Lower leg skin (tissue), 3 donors: ENCODE data around the gene WDR27.

Source experiments
- POLR2A ChIP-seq, 2 donors: fragments of 450-650 bp; IDR thresholded peaks; one replicate each; pipeline ENCODE4 v1.6.1; 2016 to 2017; ENCODE audit warnings: antibody characterized with exemption in 2 of 2, mild to moderate bottlenecking in 1 of 2, moderate library complexity in 1 of 2
- TF ChIP-seq, protein P1 (sequence below), 3 donors: fragments of 450-650 bp; IDR thresholded peaks; one replicate each; pipeline ENCODE4 v1.5.1; 2016; ENCODE audit warnings: antibody characterized with exemption in 3 of 3, mild to moderate bottlenecking in 3 of 3, moderate library complexity in 2 of 3

DNA sequence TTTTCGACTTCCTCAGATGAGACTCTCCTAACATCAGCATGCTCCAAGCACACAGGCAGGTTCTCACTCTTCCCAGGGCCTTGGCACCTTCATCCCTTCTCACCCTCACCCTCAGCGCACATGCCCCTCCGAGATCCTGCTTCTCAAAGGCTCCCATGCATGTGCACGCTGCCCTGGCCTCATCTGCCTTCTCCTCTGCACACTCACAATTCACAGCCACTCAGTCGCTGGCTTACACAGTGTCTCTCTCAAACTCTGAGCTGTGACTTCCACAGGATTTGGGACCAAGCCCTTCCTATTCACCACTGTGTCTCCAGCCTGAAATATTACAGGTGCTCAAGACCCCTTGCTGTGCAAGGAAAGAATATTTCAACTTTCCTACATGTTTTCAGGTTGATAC, 30.3 kb downstream of the WDR27 start:
- TF ChIP-seq, protein P1, sequence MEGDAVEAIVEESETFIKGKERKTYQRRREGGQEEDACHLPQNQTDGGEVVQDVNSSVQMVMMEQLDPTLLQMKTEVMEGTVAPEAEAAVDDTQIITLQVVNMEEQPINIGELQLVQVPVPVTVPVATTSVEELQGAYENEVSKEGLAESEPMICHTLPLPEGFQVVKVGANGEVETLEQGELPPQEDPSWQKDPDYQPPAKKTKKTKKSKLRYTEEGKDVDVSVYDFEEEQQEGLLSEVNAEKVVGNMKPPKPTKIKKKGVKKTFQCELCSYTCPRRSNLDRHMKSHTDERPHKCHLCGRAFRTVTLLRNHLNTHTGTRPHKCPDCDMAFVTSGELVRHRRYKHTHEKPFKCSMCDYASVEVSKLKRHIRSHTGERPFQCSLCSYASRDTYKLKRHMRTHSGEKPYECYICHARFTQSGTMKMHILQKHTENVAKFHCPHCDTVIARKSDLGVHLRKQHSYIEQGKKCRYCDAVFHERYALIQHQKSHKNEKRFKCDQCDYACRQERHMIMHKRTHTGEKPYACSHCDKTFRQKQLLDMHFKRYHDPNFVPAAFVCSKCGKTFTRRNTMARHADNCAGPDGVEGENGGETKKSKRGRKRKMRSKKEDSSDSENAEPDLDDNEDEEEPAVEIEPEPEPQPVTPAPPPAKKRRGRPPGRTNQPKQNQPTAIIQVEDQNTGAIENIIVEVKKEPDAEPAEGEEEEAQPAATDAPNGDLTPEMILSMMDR (IDR thresholded peaks at IDR 0.05): no peak
- no peak for TF ChIP-seq POLR2A (IDR thresholded peaks at IDR 0.05)
